Coronary artery (tissue), 2 donors: ENCODE data around the gene SLC25A12.
"Not testable (repeated sequence)": the region's sequence is repeated elsewhere in the genome, so short reads cannot be mapped to it uniquely, and the experiment has no call there.

Source experiments
- DNase-seq: peaks from one replicate; pipeline ENCODE4 v3.0.0-alpha.2; 2017; ENCODE audit warnings: low spot score
- H3K27ac ChIP-seq, 2 donors: fragments of 200-600 bp; sonication (generic); one replicate each; pipeline ENCODE4 v1.5.1; 2016 to 2019
- H3K4me3 ChIP-seq: fragments of 200-600 bp; sonication (generic); 2 replicates; pipeline ENCODE4 v1.5.1; 2016; ENCODE audit warnings: mild to moderate bottlenecking, moderate library complexity
- TF ChIP-seq, protein P1 (sequence below): fragments of 200-600 bp; sonication (generic); IDR thresholded peaks from one replicate; pipeline ENCODE4 v1.5.1; 2019; ENCODE audit warnings: antibody characterized with exemption

SLC25A12 gene

GRCh38 chr2:171813126-171813525 is 80.9 kb downstream of the SLC25A12 start:
- DNase-seq, result no peak
- H3K4me3 ChIP-seq, result no peak overlapping the region
- no peak overlapping the region for H3K27ac ChIP-seq
- TF ChIP-seq, protein P1, sequence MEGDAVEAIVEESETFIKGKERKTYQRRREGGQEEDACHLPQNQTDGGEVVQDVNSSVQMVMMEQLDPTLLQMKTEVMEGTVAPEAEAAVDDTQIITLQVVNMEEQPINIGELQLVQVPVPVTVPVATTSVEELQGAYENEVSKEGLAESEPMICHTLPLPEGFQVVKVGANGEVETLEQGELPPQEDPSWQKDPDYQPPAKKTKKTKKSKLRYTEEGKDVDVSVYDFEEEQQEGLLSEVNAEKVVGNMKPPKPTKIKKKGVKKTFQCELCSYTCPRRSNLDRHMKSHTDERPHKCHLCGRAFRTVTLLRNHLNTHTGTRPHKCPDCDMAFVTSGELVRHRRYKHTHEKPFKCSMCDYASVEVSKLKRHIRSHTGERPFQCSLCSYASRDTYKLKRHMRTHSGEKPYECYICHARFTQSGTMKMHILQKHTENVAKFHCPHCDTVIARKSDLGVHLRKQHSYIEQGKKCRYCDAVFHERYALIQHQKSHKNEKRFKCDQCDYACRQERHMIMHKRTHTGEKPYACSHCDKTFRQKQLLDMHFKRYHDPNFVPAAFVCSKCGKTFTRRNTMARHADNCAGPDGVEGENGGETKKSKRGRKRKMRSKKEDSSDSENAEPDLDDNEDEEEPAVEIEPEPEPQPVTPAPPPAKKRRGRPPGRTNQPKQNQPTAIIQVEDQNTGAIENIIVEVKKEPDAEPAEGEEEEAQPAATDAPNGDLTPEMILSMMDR, result no peak

DNA sequence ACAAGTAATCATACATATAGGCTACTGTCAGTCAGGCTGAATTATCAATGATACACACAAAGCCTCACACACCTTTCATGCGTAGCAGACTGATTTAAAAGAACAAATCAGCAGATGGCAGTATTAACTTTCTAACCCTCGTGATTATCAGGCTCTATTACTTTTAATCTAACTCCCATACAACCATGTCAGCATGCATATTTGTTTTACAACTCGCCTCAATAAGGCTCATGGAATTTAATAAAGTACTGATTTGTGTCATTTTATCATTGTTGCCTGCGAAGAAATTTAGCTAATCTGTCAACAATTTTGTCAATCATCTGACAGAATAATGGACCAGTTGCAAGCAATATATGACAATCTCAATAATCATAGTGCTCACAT is 82.8 kb downstream of the SLC25A12 start:
- TF ChIP-seq, protein P1, result no peak
- Histone ChIP-seq H3K4me3 (no peak overlapping the region), H3K27ac (no peak overlapping the region)
- no peak for DNase-seq

- Histone ChIP-seq H3K4me3 (no peak overlapping the region), H3K27ac (no peak overlapping the region)
- TF ChIP-seq, protein P1, result no peak
- DNase-seq, result no peak
Measured at GRCh38 chr2:171810422-171811244, 83.4 kb downstream of the SLC25A12 start.

- not testable (repeated sequence) for DNase-seq, H3K4me3 ChIP-seq, H3K27ac ChIP-seq
Measured at GRCh38 chr2:171808885-171809284, 85.2 kb downstream of the SLC25A12 start.

DNA sequence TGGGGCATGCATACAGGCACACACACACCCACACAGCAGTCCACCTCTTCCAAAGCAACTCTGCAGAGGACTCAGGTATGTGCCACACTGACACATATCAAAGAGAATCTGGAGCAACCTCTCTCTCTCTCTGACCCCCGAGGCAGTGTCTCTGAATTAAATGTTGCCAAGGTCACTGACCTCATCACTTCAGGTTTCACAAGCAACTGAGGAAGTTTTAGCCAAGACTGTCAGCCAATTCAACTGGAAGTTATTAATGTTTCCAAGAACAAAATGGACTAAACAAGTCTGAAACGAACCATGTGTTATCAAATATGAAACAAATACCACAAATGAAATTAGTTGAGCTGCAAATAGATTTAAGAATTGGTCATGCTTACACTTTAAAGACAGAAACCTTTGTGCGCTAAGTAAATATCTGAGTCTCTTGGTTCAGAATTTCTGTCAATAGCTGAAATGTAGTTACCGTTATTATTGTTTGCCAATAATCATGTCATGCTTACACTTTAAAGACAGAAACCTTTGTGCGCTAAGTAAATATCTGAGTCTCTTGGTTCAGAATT is 86.1 kb downstream of the SLC25A12 start:
- DNase-seq, result no peak
- TF ChIP-seq, protein P1, result no peak
- H3K4me3 ChIP-seq, result no peak overlapping the region
- no peak overlapping the region for H3K27ac ChIP-seq

GRCh38 chr2:171807119-171807518 is 86.9 kb downstream of the SLC25A12 start:
- Histone ChIP-seq H3K27ac (no peak overlapping the region), H3K4me3 (no peak overlapping the region)
- no peak for DNase-seq
- TF ChIP-seq, protein P1, result no peak

DNA sequence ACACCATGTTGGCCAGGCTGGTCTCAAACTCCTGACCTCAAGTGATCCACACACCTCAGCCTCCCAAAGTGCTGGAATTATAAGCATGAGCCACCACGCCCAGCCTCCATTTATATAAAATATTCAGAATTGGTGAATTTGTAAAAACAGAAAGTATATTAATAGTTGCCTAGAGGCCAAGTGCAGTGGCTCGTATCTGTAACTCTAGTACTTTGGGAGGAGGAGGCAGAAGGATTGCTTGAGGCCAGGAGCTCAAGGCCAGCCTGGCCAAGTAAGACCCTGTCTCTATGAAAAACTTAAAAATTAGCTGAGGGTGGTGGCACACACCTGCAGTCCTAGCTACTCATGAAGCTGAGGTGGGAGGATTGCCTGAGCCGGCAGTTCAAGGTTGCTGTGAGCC is 89.6 kb downstream of the SLC25A12 start:
- TF ChIP-seq, protein P1, result no peak
- no peak overlapping the region for H3K27ac ChIP-seq
- H3K4me3 ChIP-seq, result no peak overlapping the region
- no peak for DNase-seq
